Endothelial cell of umbilical vein (primary cell): ENCODE results near the gene MGAT5. TPM values are rescaled to one million over a fixed set of nuclear protein-coding genes. Genes with fewer than 3 reads are reported as not detected.

Source experiments
- BruUV-seq: library from RNA; stranded (reverse); fragments of 400-500 nt; replicated peaks from 2 replicates; lab custom pipeline; 2021; lab: Mats Ljungman, UMichigan
- CTCF ChIA-PET: fragments of 300-600, 350-600 bp; sonication (Branson Sonifier 250); formaldehyde crosslinking; loops from one replicate; lab custom pipeline; 2021; ENCODE audit warnings: antibody characterized with exemption, inconsistent platforms; lab: Charles Lee
- POLR2A ChIA-PET: fragments of 300-600, 350-600 bp; sonication (Branson Sonifier 250); formaldehyde crosslinking; loops from one replicate; lab custom pipeline; 2021; ENCODE audit warnings: antibody characterized with exemption, inconsistent platforms; lab: Charles Lee
- DNase-seq: peaks from one replicate; pipeline ENCODE4 v3.0.0-alpha.2; 2011; ENCODE audit warnings: low read depth, low spot score
- FAIRE-seq: peaks from 2 replicates; lab custom pipeline; 2011; peaks lifted over from hg19 to GRCh38; lab: Jason Lieb, UNC
- H2AFZ ChIP-seq: 2 replicates; pipeline ENCODE4 v1.6.0; 2012; ENCODE audit warnings: low read depth, low read length, control low read depth, inconsistent platforms
- H3K27ac ChIP-seq: 2 replicates; pipeline ENCODE4 v1.5.1; 2011; ENCODE audit warnings: low read depth, mild to moderate bottlenecking, control low read depth, low read length, moderate library complexity; ENCODE audit not compliant: insufficient read depth
- H3K27me3 ChIP-seq, 2 experiments: 2 replicates each; pipeline versions ENCODE4 v1.6.0 to v1.6.1; 2011; ENCODE audit warnings: low read length in 2 of 2, mixed read lengths in 1 of 2; ENCODE audit not compliant: control insufficient read depth in 2 of 2, insufficient read depth in 2 of 2
- H3K36me3 ChIP-seq, 2 experiments: 2 replicates in 1 of 2; 3 replicates in 1 of 2; pipeline ENCODE4 v1.5.1; 2011; ENCODE audit warnings: low read length in 2 of 2, mild to moderate bottlenecking in 1 of 2, moderate library complexity in 1 of 2; ENCODE audit not compliant: control insufficient read depth in 2 of 2, insufficient read depth in 2 of 2; ENCODE audit errors: extremely low read depth in 1 of 2
- H3K4me1 ChIP-seq: 3 replicates; pipeline ENCODE4 v1.5.1; 2011; ENCODE audit warnings: mild to moderate bottlenecking, low read length; ENCODE audit not compliant: control insufficient read depth, insufficient read depth; ENCODE audit errors: extremely low read depth
- H3K4me2 ChIP-seq: 2 replicates; pipeline ENCODE4 v1.6.1; 2011; ENCODE audit warnings: low read length, control low read depth, mixed read lengths; ENCODE audit not compliant: insufficient read depth
- H3K4me3 ChIP-seq, 3 experiments: fragments of 200-600 bp in 1 of 3; sonication (generic), shearing (Covaris generic) in 1 of 3; replicated peaks in 1 of 3; 2 replicates each; pipeline ENCODE4 v1.5.1; 2011 to 2016; ENCODE audit warnings: control low read depth in 3 of 3, low read length in 3 of 3, mild to moderate bottlenecking in 2 of 3, inconsistent platforms in 1 of 3, low read depth in 1 of 3, moderate library complexity in 1 of 3; ENCODE audit not compliant: insufficient read depth in 1 of 3
- H3K79me2 ChIP-seq: 2 replicates; pipeline ENCODE4 v1.6.0; 2012; ENCODE audit warnings: low read length, inconsistent platforms; ENCODE audit not compliant: control insufficient read depth, insufficient read depth
- H3K9ac ChIP-seq: replicated peaks from 2 replicates; pipeline ENCODE3; 2011; ENCODE audit warnings: low read length, control low read depth; ENCODE audit not compliant: insufficient read depth; ENCODE audit errors: extremely low read depth
- H3K9me1 ChIP-seq: replicated peaks from 3 replicates; pipeline ENCODE4 v1.6.0; 2011; ENCODE audit warnings: mild to moderate bottlenecking, low read length; ENCODE audit not compliant: control insufficient read depth, insufficient read depth; ENCODE audit errors: extremely low read depth
- H3K9me3 ChIP-seq: replicated peaks from 2 replicates; pipeline ENCODE4 v1.5.1; 2012; ENCODE audit warnings: low read length, inconsistent platforms; ENCODE audit not compliant: control insufficient read depth, insufficient read depth
- H4K20me1 ChIP-seq: replicated peaks from 2 replicates; pipeline ENCODE3; 2011; ENCODE audit warnings: mild to moderate bottlenecking, low read length; ENCODE audit not compliant: control insufficient read depth, insufficient read depth; ENCODE audit errors: extremely low read depth
- CTCF ChIP-seq, 2 donors: IDR thresholded peaks; 1 replicate in 1 of 2; 2 replicates in 1 of 2; pipeline ENCODE4 v1.5.1; 2011; ENCODE audit warnings: low read length in 2 of 2, mild to moderate bottlenecking in 2 of 2, moderate library complexity in 2 of 2, control low read depth in 1 of 2, inconsistent platforms in 1 of 2, low read depth in 1 of 2; ENCODE audit not compliant: insufficient read depth in 1 of 2; ENCODE audit errors: extremely low read depth in 1 of 2
- EZH2 ChIP-seq: IDR thresholded peaks from 2 replicates; pipeline ENCODE4 v1.6.1; 2012; ENCODE audit warnings: borderline replicate concordance, low read depth, mild to moderate bottlenecking, moderate library complexity, low read length, inconsistent platforms; ENCODE audit not compliant: severe bottlenecking
- FOS ChIP-seq: IDR thresholded peaks from 2 replicates; pipeline ENCODE4 v1.6.1; 2011; ENCODE audit warnings: mild to moderate bottlenecking, low read length, moderate library complexity, borderline replicate concordance; ENCODE audit not compliant: insufficient read depth
- GATA2 ChIP-seq: IDR thresholded peaks from 2 replicates; pipeline ENCODE4 v1.7.0; 2011; ENCODE audit warnings: low read depth, mild to moderate bottlenecking, moderate library complexity, mixed read lengths, low read length; ENCODE audit not compliant: insufficient read length, insufficient read depth
- JUN ChIP-seq: IDR thresholded peaks from 2 replicates; pipeline ENCODE4 v1.6.1; 2011; ENCODE audit warnings: borderline replicate concordance, low read depth; ENCODE audit not compliant: insufficient read length, insufficient read depth
- MYC ChIP-seq: IDR thresholded peaks from one replicate; pipeline ENCODE4 v1.6.1; 2011; ENCODE audit warnings: mild to moderate bottlenecking, low read depth, low read length
- POLR2A ChIP-seq: IDR thresholded peaks from 2 replicates; pipeline ENCODE4 v1.6.1; 2012; ENCODE audit warnings: low read depth, mild to moderate bottlenecking, control low read depth, low read length
- POLR2AphosphoS5 ChIP-seq: IDR thresholded peaks from 2 replicates; pipeline ENCODE4 v1.6.1; 2012; ENCODE audit warnings: low read depth, mild to moderate bottlenecking, control low read depth, low read length, moderate library complexity; ENCODE audit not compliant: insufficient read depth
- dilution Hi-C: fragments of 300-500 bp; cut with MboI; formaldehyde crosslinking; loops from one replicate; pipeline ENCODE4 v1.15.0; 2019; ENCODE audit warnings: low sequenced_read_pairs; ENCODE audit not compliant: extremely low pct_ligation_motif_present
- intact Hi-C: fragments of 100-400 bp; cut with micrococcal nuclease; formaldehyde crosslinking; loops from one replicate; pipeline ENCODE4 v1.10.0; 2022
- polyA plus RNA-seq, 4 experiments: library from polyadenylated mRNA; depleted of rRNA in 3 of 4; stranded (reverse) in 3 of 4; unstranded in 1 of 4; fragments of >200 nt; gene quantifications; 2 replicates each; pipeline versions ENCODE4 v1.2.1 to v1.2.3, GENCODE V29; 2011 to 2012; ENCODE audit warnings: missing spikeins in 1 of 4
- total RNA-seq: library from RNA; stranded (reverse); gene quantifications from 2 replicates; pipeline ENCODE4 v1.2.3, GENCODE V29; 2021
- TF ChIP-seq, protein P1 (sequence below): IDR thresholded peaks from 2 replicates; pipeline ENCODE4 v1.6.1; 2011; ENCODE audit not compliant: insufficient read depth, insufficient read length

The MGAT5 gene
- total and polyA plus RNA-seq, 2 donors (not counting 3 experiments of a cell fraction or from before 2014, with no cell fraction given) = 17.7 to 84.1 TPM

- Histone ChIP-seq H3K36me3 (peaks cover 0 to 2% of the 10 kb centered on the region in 2 experiments), H3K79me2 (no peaks in the 10 kb centered on the region), H3K4me1 (peaks cover 30% of the 10 kb centered on the region), H3K4me2 (no peak overlapping the region), H3K9ac (no peak overlapping the region), H3K9me1 (no peaks in the 10 kb centered on the region), H2AFZ (no peak overlapping the region), H3K27ac (no peak overlapping the region), H3K9me3 (no peaks in the 10 kb centered on the region), H3K27me3 (no peaks in the 10 kb centered on the region), H4K20me1 (no peaks in the 10 kb centered on the region), H3K4me3 (no peak overlapping the region)
- dilution Hi-C loops (no loop called here), intact Hi-C loops (loop anchor here (5.0 kb wide), 3 partner anchors 187 to 512 kb away; no protein-coding TSS in a partner anchor)
- FAIRE-seq (no peak), DNase-seq (no peak)
- TF ChIP-seq EZH2 = no peak
- TF ChIP-seq POLR2AphosphoS5 = no peak
- TF ChIP-seq, protein P1, sequence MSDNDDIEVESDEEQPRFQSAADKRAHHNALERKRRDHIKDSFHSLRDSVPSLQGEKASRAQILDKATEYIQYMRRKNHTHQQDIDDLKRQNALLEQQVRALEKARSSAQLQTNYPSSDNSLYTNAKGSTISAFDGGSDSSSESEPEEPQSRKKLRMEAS = no peak
- TF ChIP-seq CTCF (IDR thresholded peaks at IDR 0.05; ENCODE audit: extremely low read depth in 1 of 2, insufficient read depth in 1 of 2, low read depth in 1 of 2, low read length in 2 of 2) = no peak
- TF ChIP-seq FOS = no peak
- no peak for TF ChIP-seq JUN
- TF ChIP-seq GATA2 = no peak
- no peak for TF ChIP-seq MYC
- TF ChIP-seq POLR2A = no peak
- CTCF ChIA-PET = interaction anchor here (1.2 to 6.7 kb wide), 7 partner anchors 14 to 294 kb away, joined by 3 to 204 read pairs (median 98); no protein-coding TSS in a partner anchor
- POLR2A ChIA-PET = no interaction called here
- no TSS peak for BruUV-seq
Measured at GRCh38 chr2:134413912-134414311, 160.0 kb downstream of the MGAT5 start.
